DOHH2 (cell line): ENCODE data around the gene TMEM132E.

ENCODE experiments used
- EZH2phosphoT487 ChIP-seq: fragments of 200-600 bp; sonication (generic); IDR thresholded peaks from 2 replicates; pipeline ENCODE4 v1.6.1; 2017; ENCODE audit warnings: borderline replicate concordance, mild to moderate bottlenecking, antibody characterized with exemption, low read length, moderate library complexity, mixed read lengths
- TF ChIP-seq, protein P1 (sequence below): fragments of 200-600 bp; sonication (generic); IDR thresholded peaks from one replicate; pipeline ENCODE4 v1.5.1; 2014; ENCODE audit warnings: antibody characterized with exemption, mild to moderate bottlenecking, low read depth, low read length; ENCODE audit not compliant: poor library complexity, severe bottlenecking

DNA sequence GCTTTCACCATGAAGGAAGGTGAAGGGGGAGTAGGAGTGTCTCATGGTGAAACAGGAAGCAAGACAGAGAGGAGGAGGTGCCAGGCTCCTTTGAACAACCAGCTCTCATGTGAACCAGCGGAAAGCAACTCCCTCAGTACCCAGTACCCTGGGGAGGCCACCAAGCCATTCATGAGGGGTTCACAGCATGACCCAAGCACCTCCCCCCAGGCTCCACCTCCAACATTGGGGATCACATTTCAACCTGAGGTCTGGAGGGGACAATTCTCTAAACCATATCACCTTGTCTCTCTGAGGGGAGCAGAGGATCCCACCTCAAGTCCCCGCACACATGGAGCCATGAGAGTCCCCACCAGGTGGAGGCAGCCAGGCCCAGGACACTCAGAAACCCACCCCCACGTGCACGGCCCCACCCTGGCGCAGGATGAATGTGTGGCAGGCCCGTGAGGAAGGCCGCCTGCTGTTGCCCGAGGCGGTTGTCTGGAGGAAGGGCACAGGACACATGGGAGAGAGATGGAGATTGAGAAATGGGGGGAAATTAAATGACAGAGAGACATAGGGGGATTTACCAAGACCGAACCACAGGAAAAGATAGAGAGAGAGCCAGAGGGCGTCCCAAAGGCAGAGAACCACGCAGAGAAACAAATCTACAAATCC is 85.9 kb downstream of the TMEM132E start:
- TF ChIP-seq, protein P1, sequence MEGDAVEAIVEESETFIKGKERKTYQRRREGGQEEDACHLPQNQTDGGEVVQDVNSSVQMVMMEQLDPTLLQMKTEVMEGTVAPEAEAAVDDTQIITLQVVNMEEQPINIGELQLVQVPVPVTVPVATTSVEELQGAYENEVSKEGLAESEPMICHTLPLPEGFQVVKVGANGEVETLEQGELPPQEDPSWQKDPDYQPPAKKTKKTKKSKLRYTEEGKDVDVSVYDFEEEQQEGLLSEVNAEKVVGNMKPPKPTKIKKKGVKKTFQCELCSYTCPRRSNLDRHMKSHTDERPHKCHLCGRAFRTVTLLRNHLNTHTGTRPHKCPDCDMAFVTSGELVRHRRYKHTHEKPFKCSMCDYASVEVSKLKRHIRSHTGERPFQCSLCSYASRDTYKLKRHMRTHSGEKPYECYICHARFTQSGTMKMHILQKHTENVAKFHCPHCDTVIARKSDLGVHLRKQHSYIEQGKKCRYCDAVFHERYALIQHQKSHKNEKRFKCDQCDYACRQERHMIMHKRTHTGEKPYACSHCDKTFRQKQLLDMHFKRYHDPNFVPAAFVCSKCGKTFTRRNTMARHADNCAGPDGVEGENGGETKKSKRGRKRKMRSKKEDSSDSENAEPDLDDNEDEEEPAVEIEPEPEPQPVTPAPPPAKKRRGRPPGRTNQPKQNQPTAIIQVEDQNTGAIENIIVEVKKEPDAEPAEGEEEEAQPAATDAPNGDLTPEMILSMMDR, result no peak
- TF ChIP-seq EZH2phosphoT487, result no peak
